ENCODE results near the gene XCL1.

XCL1 gene

DNA sequence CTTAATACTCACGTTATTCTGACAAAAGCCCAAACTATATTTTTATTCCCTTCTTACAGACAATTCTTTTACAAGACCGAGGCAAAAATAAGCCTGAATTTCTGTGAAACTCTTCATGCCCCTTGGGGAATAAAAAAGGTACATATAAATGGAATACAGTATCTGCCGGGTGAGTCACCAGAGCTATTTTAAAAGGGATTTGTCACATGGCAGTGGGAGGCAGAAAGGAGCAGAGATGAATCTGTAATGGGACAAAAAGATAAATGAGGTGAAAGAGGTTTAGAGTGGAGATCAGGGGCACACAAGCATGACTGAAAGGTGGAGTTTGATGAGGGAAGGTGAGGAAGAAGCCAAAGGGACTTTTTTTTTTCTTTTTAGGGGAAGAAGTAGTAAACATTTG lies 8.8 kb downstream of the XCL1 start:
- no peaks in the 10 kb centered on the region for H3K27me3 ChIP-seq (ENCODE audit: insufficient read depth, poor library complexity, severe bottlenecking)
- TF ChIP-seq SPI1 (IDR thresholded peaks at IDR 0.05; ENCODE audit: borderline replicate concordance, low read depth) = no peak
- TF ChIP-seq GABPA (IDR thresholded peaks at IDR 0.05; ENCODE audit: low read depth) = no peak
- TF ChIP-seq, protein P1, sequence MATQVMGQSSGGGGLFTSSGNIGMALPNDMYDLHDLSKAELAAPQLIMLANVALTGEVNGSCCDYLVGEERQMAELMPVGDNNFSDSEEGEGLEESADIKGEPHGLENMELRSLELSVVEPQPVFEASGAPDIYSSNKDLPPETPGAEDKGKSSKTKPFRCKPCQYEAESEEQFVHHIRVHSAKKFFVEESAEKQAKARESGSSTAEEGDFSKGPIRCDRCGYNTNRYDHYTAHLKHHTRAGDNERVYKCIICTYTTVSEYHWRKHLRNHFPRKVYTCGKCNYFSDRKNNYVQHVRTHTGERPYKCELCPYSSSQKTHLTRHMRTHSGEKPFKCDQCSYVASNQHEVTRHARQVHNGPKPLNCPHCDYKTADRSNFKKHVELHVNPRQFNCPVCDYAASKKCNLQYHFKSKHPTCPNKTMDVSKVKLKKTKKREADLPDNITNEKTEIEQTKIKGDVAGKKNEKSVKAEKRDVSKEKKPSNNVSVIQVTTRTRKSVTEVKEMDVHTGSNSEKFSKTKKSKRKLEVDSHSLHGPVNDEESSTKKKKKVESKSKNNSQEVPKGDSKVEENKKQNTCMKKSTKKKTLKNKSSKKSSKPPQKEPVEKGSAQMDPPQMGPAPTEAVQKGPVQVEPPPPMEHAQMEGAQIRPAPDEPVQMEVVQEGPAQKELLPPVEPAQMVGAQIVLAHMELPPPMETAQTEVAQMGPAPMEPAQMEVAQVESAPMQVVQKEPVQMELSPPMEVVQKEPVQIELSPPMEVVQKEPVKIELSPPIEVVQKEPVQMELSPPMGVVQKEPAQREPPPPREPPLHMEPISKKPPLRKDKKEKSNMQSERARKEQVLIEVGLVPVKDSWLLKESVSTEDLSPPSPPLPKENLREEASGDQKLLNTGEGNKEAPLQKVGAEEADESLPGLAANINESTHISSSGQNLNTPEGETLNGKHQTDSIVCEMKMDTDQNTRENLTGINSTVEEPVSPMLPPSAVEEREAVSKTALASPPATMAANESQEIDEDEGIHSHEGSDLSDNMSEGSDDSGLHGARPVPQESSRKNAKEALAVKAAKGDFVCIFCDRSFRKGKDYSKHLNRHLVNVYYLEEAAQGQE (IDR thresholded peaks at IDR 0.05; ENCODE audit: insufficient replicate concordance, low read depth) = no peak
- TF ChIP-seq, protein P2, sequence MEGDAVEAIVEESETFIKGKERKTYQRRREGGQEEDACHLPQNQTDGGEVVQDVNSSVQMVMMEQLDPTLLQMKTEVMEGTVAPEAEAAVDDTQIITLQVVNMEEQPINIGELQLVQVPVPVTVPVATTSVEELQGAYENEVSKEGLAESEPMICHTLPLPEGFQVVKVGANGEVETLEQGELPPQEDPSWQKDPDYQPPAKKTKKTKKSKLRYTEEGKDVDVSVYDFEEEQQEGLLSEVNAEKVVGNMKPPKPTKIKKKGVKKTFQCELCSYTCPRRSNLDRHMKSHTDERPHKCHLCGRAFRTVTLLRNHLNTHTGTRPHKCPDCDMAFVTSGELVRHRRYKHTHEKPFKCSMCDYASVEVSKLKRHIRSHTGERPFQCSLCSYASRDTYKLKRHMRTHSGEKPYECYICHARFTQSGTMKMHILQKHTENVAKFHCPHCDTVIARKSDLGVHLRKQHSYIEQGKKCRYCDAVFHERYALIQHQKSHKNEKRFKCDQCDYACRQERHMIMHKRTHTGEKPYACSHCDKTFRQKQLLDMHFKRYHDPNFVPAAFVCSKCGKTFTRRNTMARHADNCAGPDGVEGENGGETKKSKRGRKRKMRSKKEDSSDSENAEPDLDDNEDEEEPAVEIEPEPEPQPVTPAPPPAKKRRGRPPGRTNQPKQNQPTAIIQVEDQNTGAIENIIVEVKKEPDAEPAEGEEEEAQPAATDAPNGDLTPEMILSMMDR (IDR thresholded peaks at IDR 0.05; ENCODE audit: insufficient read depth, low read length) = no peak
- no peak overlapping the region for H3K4me3 ChIP-seq (replicated peaks; ENCODE audit: insufficient read depth, low read length)
- no peak overlapping the region for H3K27ac ChIP-seq (replicated peaks)
- DNase-seq (ENCODE audit: low read depth in 1 of 2, low spot score in 1 of 2) = no peak

DNA sequence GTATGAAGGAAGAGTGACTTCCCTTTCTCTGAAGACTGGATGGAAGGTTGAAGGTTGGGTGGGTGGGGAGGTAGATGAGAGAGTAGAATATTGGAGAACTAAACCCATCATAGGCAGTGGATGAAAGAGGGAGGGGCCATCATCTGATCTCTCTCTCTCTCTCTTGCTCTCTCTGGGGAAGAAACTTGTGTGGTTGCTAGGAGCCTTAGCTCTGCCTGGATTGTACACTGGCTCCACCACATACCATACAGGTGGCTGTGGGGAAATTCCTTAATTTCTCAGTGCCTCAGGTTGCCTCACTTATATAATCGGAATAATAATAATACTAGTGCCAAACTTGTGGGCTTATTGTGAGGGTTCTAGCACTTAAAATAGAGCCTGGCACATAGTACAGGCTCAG lies 9.5 kb downstream of the XCL1 start:
- no peak for DNase-seq (ENCODE audit: low read depth in 1 of 2, low spot score in 1 of 2)
- Histone ChIP-seq H3K4me3 (replicated peaks; ENCODE audit: insufficient read depth, low read length) (no peak overlapping the region), H3K27me3 (ENCODE audit: insufficient read depth, poor library complexity, severe bottlenecking) (no peaks in the 10 kb centered on the region), H3K27ac (replicated peaks) (no peak overlapping the region)
- TF ChIP-seq, protein P2 (IDR thresholded peaks at IDR 0.05; ENCODE audit: insufficient read depth, low read length) = no peak
- TF ChIP-seq GABPA (IDR thresholded peaks at IDR 0.05; ENCODE audit: low read depth) = no peak
- TF ChIP-seq POLR2AphosphoS5 (IDR thresholded peaks at IDR 0.05; ENCODE audit: low read depth) = no peak

DNA sequence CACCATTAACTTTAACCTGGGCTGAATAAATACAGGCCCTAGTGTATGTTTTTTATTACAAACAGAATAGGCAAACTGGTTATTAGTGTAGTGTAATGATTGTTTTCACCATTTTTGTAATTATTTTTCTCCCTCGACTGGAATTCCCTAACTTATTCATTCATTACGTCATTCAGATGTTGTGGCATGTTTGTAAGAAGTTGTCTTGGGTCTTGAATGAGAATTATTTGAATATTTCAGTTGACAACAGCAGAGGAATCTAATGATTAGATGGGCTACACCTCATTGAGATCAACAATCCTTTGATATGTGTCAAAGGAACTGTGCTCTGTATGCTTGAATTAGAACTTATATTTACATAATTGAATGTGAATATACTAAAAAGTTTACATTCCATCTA lies 12.8 kb downstream of the XCL1 start:
- no peak for TF ChIP-seq GABPA (IDR thresholded peaks at IDR 0.05; ENCODE audit: low read depth)
- Histone ChIP-seq H3K4me3 (replicated peaks; ENCODE audit: insufficient read depth, low read length) (no peak overlapping the region), H3K27ac (replicated peaks) (no peak overlapping the region), H3K27me3 (ENCODE audit: insufficient read depth, poor library complexity, severe bottlenecking) (no peaks in the 10 kb centered on the region)
- no peak for DNase-seq (ENCODE audit: low read depth in 1 of 2, low spot score in 1 of 2)

DNA sequence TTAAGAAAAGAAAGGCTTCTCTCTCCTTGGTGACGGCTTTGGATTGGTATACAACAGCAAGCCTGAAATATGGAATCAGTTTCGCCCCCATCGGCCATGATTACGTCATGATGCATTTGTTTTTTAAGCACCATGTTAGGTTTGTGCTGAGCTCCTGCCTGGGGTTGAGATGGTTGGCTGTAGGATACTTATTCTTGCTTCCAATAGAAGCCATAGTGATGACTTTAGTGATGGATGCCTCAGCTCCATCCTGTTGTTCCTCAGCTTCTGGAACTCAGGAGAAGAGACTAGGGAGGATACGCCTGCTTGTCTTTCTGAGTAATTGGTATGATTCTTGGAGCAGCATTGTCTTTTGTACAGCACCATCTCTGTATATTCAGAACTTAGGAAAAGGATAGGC lies 14.7 kb downstream of the XCL1 start:
- TF ChIP-seq GABPA (IDR thresholded peaks at IDR 0.05; ENCODE audit: low read depth) (no peak), SPI1 (IDR thresholded peaks at IDR 0.05; ENCODE audit: borderline replicate concordance, low read depth) (no peak), POLR2AphosphoS5 (IDR thresholded peaks at IDR 0.05; ENCODE audit: low read depth) (no peak)
- TF ChIP-seq, protein P2 (IDR thresholded peaks at IDR 0.05; ENCODE audit: insufficient read depth, low read length) = no peak
- TF ChIP-seq, protein P1 (IDR thresholded peaks at IDR 0.05; ENCODE audit: insufficient replicate concordance, low read depth) = no peak
- Histone ChIP-seq H3K4me3 (replicated peaks; ENCODE audit: insufficient read depth, low read length) (no peak overlapping the region), H3K27ac (replicated peaks) (no peak overlapping the region), H3K27me3 (ENCODE audit: insufficient read depth, poor library complexity, severe bottlenecking) (no peaks in the 10 kb centered on the region)
- DNase-seq (ENCODE audit: low read depth in 1 of 2, low spot score in 1 of 2) = no peak

Measured in HL-60 (cell line).